Thyroid gland (tissue), 4 donors: ENCODE data around the gene MAP3K8.
"Not testable (repeated sequence)": the region's sequence is repeated elsewhere in the genome, so short reads cannot be mapped to it uniquely, and the experiment has no call there.

Experiments used
- CTCF ChIP-seq, 6 experiments: fragments of 200-600 bp in 3 of 6; fragments of 450-650 bp in 3 of 6; sonication (generic) in 3 of 6; IDR thresholded peaks; one replicate each; pipeline ENCODE4 v1.5.1; 2016 to 2019; ENCODE audit warnings: antibody characterized with exemption in 6 of 6, mild to moderate bottlenecking in 2 of 6, inconsistent platforms in 1 of 6, moderate library complexity in 1 of 6
- POLR2A ChIP-seq, 2 donors: fragments of 450-650 bp; IDR thresholded peaks; one replicate each; pipeline ENCODE4 v1.6.1; 2017; ENCODE audit warnings: antibody characterized with exemption in 2 of 2, mild to moderate bottlenecking in 2 of 2, moderate library complexity in 1 of 2

DNA sequence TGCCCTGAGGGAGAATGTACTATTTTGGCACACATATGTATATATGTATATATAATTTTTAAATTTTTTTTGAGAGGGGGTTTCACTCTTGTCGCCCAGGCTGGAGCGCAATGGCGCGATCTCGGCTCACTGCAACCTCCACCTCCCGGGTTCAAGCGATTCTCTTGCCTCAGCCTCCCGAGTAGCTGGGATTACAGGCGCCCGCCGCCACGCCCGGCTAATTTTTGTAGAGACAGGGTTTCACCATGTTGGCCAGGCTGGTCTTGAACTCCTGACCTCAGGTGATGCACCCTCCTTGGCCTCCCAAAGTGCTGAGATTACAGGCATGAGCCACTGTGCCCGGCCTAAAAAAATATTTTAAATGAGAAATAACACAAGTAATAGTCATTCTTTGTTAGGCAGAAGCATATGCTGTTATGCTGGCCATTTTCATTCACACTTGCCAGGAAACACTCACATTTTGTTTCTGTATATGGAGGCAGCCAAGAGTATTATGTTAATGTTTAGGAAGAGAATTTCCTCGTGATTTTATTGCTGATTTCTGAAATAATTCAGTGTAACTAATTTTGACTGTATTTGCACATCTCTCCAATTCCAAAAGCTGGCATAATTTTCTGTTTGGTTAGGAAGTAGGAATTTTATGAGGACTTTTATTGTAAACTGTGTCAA is 1.6 kb downstream of the MAP3K8 start:
- TF ChIP-seq POLR2A, CTCF (IDR thresholded peaks at IDR 0.05): not testable (repeated sequence)
